GM12875 (cell line): ENCODE measurements around the gene TXNL4A.
"Not testable (repeated sequence)": the region's sequence is repeated elsewhere in the genome, so short reads cannot be mapped to it uniquely, and the experiment has no call there.

Source experiments
- H3K4me3 ChIP-seq: one replicate; pipeline ENCODE4 v1.5.1; 2011; ENCODE audit warnings: low read depth, low read length, control low read depth
- CTCF ChIP-seq: IDR thresholded peaks from 2 replicates; pipeline ENCODE4 v1.5.1; 2011; ENCODE audit warnings: low read depth, mild to moderate bottlenecking, control low read depth, inconsistent platforms, low read length, moderate library complexity, borderline replicate concordance; ENCODE audit not compliant: insufficient read depth

The TXNL4A gene

GRCh38 chr18:80029690-80030089 lies 41.3 kb upstream of the TXNL4A start:
- no peak overlapping the region for H3K4me3 ChIP-seq
- no peak for TF ChIP-seq CTCF

- not testable (repeated sequence) for H3K4me3 ChIP-seq
Measured at GRCh38 chr18:80027719-80028118, 39.4 kb upstream of the TXNL4A start.

GRCh38 chr18:80026363-80026762 lies 38.0 kb upstream of the TXNL4A start:
- no peak for TF ChIP-seq CTCF
- no peak overlapping the region for H3K4me3 ChIP-seq

- peak; percentile 22; the same call in 1 of the 2 replicates for TF ChIP-seq CTCF
- H3K4me3 ChIP-seq, result no peak overlapping the region
Measured at GRCh38 chr18:80023173-80023572, 34.8 kb upstream of the TXNL4A start.

- no peak overlapping the region for H3K4me3 ChIP-seq
- no peak for TF ChIP-seq CTCF
Measured at GRCh38 chr18:80022613-80023012, 34.2 kb upstream of the TXNL4A start.

GRCh38 chr18:80012714-80013113 lies 24.4 kb upstream of the TXNL4A start:
- no peak for TF ChIP-seq CTCF
- no peak overlapping the region for H3K4me3 ChIP-seq

- not testable (repeated sequence) for H3K4me3 ChIP-seq
Measured at GRCh38 chr18:80011496-80012137, 23.3 kb upstream of the TXNL4A start.

GRCh38 chr18:80010551-80010906 lies 22.2 kb upstream of the TXNL4A start:
- H3K4me3 ChIP-seq, result no peak overlapping the region
- TF ChIP-seq CTCF, result no peak
